DMS153 (cell line): Measurements from ENCODE around the gene COL20A1.
"Not testable (repeated sequence)": the region's sequence is repeated elsewhere in the genome, so short reads cannot be mapped to it uniquely, and the experiment has no call there.

ENCODE experiments used
- DNase-seq: peaks from one replicate; lab custom pipeline; 2025; lab: John Stamatoyannopoulos, UW

Gene COL20A1

GRCh38 chr20:63377256-63377941, 84.4 kb downstream of the COL20A1 start:
- no peak for DNase-seq

GRCh38 chr20:63377951-63378381, 85.0 kb downstream of the COL20A1 start:
- no peak for DNase-seq

DNA sequence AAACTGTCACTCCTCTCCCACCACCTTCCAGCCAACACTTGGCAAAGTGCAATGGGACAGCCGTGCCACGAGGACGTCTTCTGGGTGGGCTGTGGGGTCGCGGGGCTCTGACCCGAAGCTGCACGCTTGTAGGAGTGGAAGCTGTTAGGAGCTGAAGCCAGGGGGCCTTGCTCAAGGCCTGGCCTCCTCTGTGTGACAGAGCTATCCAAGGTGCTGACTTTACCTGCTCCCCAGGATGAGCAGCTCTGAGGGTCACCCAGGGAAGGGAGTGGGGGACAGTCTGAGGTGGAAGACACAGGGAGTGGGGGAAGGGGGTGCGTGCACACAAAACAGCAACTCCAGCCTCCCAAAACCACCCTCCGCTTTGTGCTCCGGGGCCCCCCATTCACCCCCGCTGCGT, 85.6 kb downstream of the COL20A1 start:
- DNase-seq = no peak

- no peak for DNase-seq
Observed at GRCh38 chr20:63379296-63379695, 86.3 kb downstream of the COL20A1 start.

- DNase-seq = not testable (repeated sequence)
Observed at GRCh38 chr20:63379872-63380271, 86.9 kb downstream of the COL20A1 start.

DNA sequence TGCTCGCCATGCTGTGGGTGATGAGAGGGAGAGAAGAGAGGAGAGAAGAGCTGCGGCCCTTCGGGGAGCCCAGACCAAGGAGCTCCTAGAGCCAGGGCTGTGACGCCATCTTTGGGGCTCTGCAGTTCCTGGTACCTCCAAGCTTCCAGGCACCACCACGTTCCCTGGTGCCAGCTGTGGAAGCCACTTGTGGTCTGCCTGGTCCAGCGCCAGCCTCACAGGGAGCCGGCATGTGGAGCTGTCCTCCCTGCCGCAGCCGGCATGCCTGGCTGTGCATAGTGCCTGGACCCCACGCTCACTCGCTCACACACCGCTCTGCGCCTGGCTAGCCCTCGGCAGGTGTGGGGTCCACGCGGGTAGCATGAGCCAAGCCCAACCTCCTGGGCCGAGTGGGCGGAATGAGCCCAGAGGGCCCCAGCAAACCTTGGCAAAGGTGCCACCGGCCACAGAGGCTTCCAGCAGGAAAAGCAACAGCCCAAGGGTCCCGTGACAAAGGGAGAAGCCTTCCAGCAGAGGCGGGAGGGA, 87.4 kb downstream of the COL20A1 start:
- no peak for DNase-seq

DNA sequence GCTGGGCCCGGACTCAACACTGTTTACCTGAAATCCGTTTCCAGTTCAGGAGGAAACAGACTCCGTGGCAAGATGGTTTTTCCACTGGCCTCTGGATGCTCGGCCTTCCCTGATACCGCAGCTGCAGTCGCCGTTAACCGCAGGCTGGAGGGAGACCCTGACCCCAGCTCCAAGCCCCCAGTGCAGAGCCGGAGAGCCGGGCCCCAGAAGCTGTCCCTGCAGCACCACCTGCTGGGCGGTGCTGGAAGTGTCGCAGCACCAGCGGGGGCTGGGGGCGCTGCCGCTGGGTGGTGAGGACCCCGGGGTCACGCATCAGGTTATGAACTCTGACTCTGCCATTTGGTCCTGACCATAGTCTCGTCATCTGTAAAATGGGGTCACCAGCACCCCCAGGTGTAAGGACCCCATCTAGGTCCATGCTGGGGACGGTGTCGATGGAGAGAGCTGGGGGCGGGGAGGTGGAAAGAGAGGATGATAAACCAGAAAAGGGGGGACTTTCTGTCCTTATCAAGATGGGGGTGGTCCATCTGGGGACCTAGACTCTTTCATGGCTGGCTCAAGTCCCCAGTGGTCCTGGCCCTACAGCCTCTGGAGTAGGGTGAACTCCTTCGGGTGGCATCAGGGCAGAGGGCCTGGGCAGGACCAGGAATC, 88.9 kb downstream of the COL20A1 start:
- DNase-seq = no peak

- no peak for DNase-seq
Observed at GRCh38 chr20:63382551-63383300, 89.7 kb downstream of the COL20A1 start.

DNA sequence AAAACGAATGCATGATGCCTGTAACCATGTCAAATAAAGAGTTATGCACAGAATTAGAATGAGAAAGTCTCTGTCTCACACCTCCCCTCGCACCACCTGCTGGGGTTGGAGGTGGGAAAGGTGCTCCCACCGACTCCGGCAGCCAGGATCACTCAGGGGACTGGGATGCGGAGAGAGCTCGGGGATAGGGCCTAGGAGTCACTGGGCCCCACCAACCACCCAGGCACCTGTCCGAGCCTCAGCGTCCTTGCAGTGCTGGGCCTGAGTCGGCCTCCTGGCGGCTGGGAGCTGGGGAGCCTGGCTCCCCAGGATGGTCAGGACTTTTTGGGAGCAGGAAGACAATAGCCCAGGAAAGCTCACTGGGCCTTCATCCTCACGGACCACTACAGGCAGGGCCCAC, 90.6 kb downstream of the COL20A1 start:
- DNase-seq = no peak

DNA sequence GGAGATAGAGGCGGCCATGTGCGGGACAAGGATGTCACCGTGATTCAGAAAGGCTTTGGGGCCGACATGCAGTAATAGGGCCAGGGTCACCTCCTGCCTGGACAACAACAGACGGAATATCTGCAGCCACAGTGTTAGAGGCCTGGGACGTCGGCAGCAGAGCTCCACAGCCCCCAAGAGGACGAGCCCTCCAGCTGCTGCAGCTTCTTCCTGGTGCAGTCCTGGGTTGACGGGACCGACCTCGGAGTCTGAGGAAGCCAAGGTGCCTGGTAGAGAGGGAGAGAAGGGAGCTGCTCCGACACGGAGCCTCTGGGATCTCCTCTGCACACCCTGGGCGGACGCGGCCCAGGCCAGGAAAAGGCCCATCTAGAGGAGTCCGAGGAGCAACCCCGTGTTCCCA, 91.3 kb downstream of the COL20A1 start:
- no peak for DNase-seq
